Activated T-cell treated with anti-CD3 and anti-CD28 coated beads, Interleukin-2, amount 50 U/mL, for 72 hours (primary cell): Measurements from ENCODE around the gene FOXK1. TPM values are rescaled to one million over a fixed set of nuclear protein-coding genes. Genes with fewer than 3 reads are reported as not detected.
"Not testable (repeated sequence)": the region's sequence is repeated elsewhere in the genome, so short reads cannot be mapped to it uniquely, and the experiment has no call there.

Experiments used
- ATAC-seq, 2 donors: fragments of 150-1000 bp; cut with Tn5 transposase; replicated peaks in 1 of 2; 2 replicates each; pipeline ENCODE4 v1.10.0; 2021; ENCODE audit warnings: moderate library complexity in 2 of 2, mild to moderate bottlenecking in 1 of 2
- DNase-seq, 2 donors: peaks; one replicate each; pipeline ENCODE4 v3.0.0; 2021 to 2022; ENCODE audit warnings: mixed read lengths in 1 of 2
- H3K27ac Mint-ChIP-seq: one replicate; pipeline ENCODE4 v1.8.0; 2022; ENCODE audit warnings: mild to moderate bottlenecking, moderate library complexity, mixed read lengths
- H3K27me3 Mint-ChIP-seq: one replicate; pipeline ENCODE4 v1.8.0; 2022; ENCODE audit warnings: low read depth, mixed read lengths
- H3K36me3 Mint-ChIP-seq, 2 donors: one replicate each; pipeline ENCODE4 v1.8.0; 2022; ENCODE audit warnings: mixed read lengths in 2 of 2, mild to moderate bottlenecking in 1 of 2; ENCODE audit not compliant: insufficient read depth in 2 of 2
- H3K4me1 Mint-ChIP-seq: one replicate; pipeline ENCODE4 v1.8.0; 2022; ENCODE audit warnings: low read depth, mixed read lengths
- H3K4me3 Mint-ChIP-seq, 2 donors: one replicate each; pipeline ENCODE4 v1.8.0; 2022; ENCODE audit warnings: mild to moderate bottlenecking in 2 of 2, mixed read lengths in 2 of 2, moderate library complexity in 2 of 2
- H3K9me3 Mint-ChIP-seq, 2 donors: one replicate each; pipeline ENCODE4 v1.8.0; 2022; ENCODE audit warnings: mixed read lengths in 2 of 2
- total RNA-seq, 2 donors: library from RNA; stranded (reverse); gene quantifications; one replicate each; pipeline ENCODE4 v1.2.3, GENCODE V29; 2022

The FOXK1 gene
- total RNA-seq, 2 donors from 2014 or later = 38.6 to 41.0 TPM

DNA sequence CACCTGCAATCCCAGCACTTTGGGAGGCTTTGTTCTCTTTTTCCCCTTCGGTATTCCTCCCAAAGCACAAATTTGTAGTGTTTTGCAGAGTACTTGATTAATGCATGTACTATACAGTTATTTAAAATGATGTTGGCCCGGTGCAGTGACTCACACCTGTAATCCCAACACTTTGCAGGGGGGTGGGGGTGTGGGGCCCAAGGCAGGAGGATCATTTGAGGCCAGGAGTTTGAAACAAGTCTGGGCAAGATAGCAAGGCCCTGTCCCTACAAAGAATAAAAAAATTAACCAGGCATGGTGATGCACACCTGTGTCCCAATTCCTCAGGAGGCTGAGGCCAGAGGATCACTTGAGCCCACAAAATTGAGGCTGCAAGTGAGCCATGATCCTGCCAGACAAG, 26.8 kb upstream of the FOXK1 start:
- H3K4me3 Mint-ChIP-seq = no peak overlapping the region
- H3K36me3 Mint-ChIP-seq = peaks cover 7 to 13% of the 10 kb centered on the region in 2 donors
- H3K27ac Mint-ChIP-seq = no peak overlapping the region
- no peak for DNase-seq
- ATAC-seq = no peak
- H3K27me3 Mint-ChIP-seq = peaks cover 8% of the 10 kb centered on the region
- H3K9me3 Mint-ChIP-seq = peaks cover 8% of the 10 kb centered on the region in 2 donors
- H3K4me1 Mint-ChIP-seq = peaks cover 7% of the 10 kb centered on the region

DNA sequence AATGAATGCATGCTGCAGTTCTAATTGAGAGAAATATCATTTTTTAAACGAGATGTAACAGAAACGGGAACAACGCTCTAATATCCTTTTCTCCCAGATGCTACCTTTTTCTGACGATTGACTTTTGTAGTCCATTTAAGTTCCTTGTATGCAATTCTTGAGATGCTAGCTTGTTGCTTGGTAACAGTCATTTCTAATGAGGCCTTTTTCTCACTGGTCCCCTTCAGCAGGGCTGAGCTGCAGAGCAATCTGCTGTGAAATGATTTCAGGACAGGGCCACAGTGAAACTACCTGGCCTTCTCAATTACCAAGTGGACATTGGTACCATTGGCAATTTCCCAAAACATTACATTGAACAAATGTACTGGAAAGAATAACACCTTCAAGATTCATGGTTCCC, 26.2 kb upstream of the FOXK1 start:
- Mint-ChIP-seq H3K4me3 (no peak overlapping the region), H3K4me1 (peaks cover 7% of the 10 kb centered on the region), H3K27ac (no peak overlapping the region), H3K9me3 (peaks cover 9 to 11% of the 10 kb centered on the region in 2 donors), H3K36me3 (peaks cover 9 to 15% of the 10 kb centered on the region in 2 donors), H3K27me3 (peaks cover 8% of the 10 kb centered on the region)
- ATAC-seq = no peak
- DNase-seq = no peak

DNA sequence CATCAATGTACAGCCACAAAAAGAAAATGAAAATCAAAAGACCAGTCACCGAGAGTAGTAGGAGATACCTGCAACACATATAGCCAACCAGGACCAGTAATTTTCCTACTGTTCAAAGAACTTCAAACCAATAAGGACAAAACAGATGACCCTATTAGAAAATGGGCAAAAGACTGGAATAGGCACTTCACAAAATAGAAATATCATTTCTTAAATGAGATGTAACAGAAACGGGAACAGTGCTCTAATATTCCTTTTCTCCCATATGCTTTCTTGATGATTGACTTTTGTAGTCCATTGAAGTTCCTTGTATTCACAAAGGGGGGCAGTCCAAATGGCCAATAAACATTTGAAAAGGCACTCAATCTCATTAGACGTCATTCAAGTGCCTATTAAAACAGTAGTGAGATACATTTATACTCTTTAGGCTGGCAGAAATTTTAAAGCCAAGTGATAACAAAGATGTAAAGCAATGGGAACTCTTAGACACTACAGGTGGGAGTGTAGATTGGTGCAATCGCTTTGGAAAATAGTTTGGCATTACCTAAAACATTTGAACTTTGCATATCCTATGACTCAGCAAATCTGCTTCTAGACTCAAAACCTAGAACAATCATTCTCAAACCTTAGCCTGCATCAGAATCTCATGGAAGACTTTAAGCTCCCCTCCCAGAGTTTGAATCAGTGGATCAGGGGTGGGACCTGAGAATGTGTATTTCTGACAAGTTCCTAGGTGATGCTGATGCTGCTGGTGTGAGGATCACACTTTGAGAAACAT, 24.3 kb upstream of the FOXK1 start:
- Mint-ChIP-seq H3K27ac (no peak overlapping the region), H3K36me3 (peaks cover 9 to 15% of the 10 kb centered on the region in 2 donors), H3K4me1 (peaks cover 7% of the 10 kb centered on the region), H3K9me3 (peaks cover 9 to 11% of the 10 kb centered on the region in 2 donors), H3K4me3 (no peak overlapping the region), H3K27me3 (peaks cover 8% of the 10 kb centered on the region)
- ATAC-seq = no peak
- no peak for DNase-seq

DNA sequence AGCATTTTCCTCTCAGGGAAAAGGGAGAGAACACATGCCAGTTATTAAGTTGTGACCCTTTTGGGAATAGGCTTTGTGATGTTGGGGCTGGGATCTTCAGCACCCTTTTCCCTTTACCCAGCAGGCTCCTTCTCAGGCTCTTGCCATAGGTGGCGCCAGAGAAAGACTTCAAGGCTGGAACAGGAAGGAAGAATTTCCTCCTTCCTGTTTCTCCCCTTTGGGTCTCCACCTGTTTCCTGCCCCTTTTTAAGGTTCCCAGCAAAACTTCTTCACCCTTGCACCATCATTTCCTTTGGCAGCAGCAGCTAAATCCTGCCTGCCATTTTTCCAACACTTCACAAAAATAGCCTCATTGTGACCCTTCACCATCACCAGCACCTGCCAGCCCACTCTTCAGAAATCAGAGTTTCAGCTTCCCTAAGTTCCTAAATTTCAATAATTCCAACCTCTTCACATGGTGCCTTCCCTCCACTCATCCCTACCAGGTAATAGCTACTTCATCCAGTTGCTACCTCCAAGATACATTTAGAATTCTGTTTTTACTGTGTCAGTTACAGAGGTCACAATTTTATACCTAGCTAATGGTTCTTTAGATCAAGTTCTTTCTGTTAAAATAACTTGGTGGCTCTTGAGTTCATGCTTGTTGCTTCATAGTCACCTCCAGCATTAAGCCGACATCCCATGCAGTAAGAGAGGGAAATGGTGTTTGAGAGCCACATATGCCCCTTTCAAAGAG, 22.4 kb upstream of the FOXK1 start:
- Mint-ChIP-seq H3K36me3 (peaks cover 11 to 15% of the 10 kb centered on the region in 2 donors), H3K27ac (no peak overlapping the region), H3K4me3 (no peak overlapping the region), H3K9me3 (peaks cover 9 to 11% of the 10 kb centered on the region in 2 donors), H3K4me1 (peaks cover 7% of the 10 kb centered on the region), H3K27me3 (peaks cover 8% of the 10 kb centered on the region)
- ATAC-seq (no peak), DNase-seq (peak in 1 of 2 donors; percentile 7)

DNA sequence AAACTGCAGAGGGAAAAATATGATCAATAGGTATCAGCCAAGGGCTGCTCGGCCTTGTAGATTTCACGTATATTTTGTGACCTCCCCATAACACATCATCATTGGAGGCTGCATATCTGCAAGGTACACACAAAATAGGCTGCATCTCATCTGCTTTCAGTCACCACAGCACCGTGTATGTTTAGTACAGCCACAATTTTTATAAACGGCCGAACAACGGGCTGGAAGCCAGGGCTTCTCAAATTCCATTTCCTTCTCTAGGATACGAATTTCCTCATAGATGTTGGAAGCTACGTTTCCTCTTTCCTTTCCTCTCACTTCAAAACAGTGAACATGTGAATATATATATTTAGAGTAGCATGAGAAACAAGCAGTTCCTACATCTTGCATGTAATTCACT, 20.2 kb upstream of the FOXK1 start:
- no peaks in the 10 kb centered on the region for H3K27me3 Mint-ChIP-seq
- H3K36me3 Mint-ChIP-seq = peaks cover 8 to 11% of the 10 kb centered on the region in 2 donors
- ATAC-seq = no peak
- H3K27ac Mint-ChIP-seq = no peak overlapping the region
- DNase-seq = no peak
- peaks cover 7% of the 10 kb centered on the region for H3K4me1 Mint-ChIP-seq
- no peak overlapping the region for H3K4me3 Mint-ChIP-seq
- peaks cover 7 to 11% of the 10 kb centered on the region in 2 donors for H3K9me3 Mint-ChIP-seq

DNA sequence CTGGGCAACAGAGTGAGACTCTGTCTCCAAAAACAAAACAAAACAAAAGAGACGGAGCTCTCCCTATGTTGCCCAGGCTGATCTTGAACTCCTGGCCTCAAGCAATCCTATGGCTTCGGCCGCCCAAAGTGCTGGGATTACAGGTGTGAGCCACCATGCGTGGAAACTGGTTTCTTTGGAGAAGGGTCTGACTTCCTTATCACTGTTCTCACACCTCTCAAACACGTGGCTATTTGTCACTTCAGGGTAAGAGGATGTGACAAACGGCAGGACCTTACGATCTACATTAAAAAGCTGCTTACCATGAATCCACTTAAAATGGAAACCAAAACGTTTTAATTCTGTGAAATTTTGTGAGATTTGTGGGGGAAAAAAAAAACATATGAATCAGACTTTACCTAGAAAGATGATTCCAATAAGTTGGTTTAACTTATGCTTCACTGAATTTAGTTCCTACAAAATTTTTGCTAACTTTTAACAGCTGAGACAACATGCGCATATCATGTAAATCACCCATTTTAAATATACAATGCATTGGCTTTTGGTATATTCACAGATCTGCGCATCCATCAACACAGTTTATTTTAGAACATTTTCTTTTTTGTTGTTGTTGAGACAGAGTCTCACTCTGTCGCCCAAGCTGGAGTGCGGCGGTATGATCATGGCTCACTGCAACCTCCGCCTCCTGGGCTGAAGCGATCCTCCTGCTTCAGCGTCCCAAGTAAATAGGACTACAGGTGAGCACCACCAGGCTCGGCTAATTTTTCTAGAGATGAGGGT, 18.7 kb upstream of the FOXK1 start:
- peak; percentile 47 to 72 for ATAC-seq
- Mint-ChIP-seq H3K27ac (peak overlapping the region; percentile 33), H3K9me3 (peaks cover 7 to 11% of the 10 kb centered on the region in 2 donors), H3K27me3 (no peaks in the 10 kb centered on the region), H3K4me3 (no peak overlapping the region), H3K36me3 (peaks cover 8 to 11% of the 10 kb centered on the region in 2 donors), H3K4me1 (peaks cover 7% of the 10 kb centered on the region)
- DNase-seq = no peak

DNA sequence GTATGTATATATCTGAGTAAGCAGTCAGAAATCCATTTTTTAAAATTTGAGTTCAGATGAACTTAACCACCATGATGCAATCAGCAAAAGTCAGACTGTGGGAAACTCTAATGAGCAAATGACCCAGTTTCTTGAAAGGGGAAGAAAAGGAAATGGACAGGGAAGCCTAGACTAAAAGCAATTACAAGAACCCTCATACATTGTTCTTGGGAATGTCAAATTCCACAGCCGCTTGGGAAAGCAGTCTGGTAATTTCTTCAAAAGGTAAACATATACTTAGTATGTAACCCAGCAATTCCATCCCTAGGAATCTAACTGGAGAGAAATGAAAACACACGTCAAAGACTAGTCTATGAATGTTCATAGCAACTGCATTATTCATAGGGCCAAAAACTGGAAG, 16.4 kb upstream of the FOXK1 start:
- peak overlapping the region in 1 of 2 donors; percentile 9 for H3K4me3 Mint-ChIP-seq
- ATAC-seq = no peak
- H3K36me3 Mint-ChIP-seq = peaks cover 0 to 3% of the 10 kb centered on the region in 2 donors
- no peaks in the 10 kb centered on the region for H3K4me1 Mint-ChIP-seq
- DNase-seq = no peak
- no peaks in the 10 kb centered on the region for H3K27me3 Mint-ChIP-seq
- peak overlapping the region; percentile 8 for H3K27ac Mint-ChIP-seq
- H3K9me3 Mint-ChIP-seq = peaks cover 0 to under 1% of the 10 kb centered on the region in 2 donors

DNA sequence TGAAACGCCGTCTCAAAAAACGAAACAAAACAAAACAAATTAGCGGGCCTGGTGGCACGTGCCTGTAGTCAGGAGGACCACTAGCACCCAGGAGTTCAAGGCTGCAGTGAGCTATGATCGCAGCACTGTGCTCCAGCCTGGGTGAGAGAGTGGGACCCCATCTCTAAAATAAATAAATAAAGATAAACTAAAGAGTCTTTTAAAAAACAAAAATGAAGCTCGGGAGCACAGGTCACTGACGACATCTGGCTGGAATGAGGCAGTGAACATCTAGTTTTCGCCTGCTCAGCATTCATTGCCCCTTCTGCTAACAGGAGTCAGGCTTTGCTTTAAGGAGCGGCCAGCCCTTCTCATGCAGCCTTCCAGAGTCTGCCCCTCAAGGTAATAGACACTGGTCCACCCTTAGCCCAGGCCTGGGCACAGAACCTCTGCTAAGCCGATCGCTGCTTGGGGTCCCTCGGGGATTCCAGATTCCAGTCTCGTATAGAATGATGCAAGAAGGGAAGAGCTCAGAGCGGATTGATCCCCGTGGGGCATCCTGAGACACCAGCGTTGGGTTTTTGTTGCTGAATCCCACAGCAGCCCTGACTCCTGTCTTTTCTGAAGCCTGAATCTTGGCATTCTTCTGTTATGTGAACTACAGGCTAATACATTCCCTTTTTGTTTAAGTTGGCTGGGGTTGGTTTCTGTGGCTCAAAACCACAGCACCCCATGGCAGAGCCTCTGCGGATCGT, 14.2 kb upstream of the FOXK1 start:
- Mint-ChIP-seq H3K4me1 (no peaks in the 10 kb centered on the region), H3K36me3 (peaks cover 0 to 3% of the 10 kb centered on the region in 2 donors), H3K9me3 (no peaks in the 10 kb centered on the region), H3K4me3 (no peak overlapping the region), H3K27ac (no peak overlapping the region), H3K27me3 (peaks cover 5% of the 10 kb centered on the region)
- no peak for DNase-seq
- no peak for ATAC-seq

DNA sequence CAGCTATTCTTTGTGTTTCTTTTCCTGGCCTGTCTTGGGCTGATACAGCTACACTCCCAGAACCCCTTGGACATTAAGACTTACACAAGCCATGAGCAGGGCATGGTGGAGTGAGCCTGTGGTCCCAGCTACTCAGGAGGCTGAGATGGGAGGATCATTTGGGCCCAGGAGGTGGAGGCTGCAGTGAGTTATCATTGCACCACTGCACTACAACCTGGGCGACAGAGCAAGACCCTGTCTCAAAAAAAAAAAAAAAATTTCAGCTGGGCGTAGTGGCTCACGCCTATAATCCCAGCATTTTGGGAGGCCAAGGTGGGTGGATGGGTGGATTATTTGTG, 13.6 kb upstream of the FOXK1 start:
- H3K27me3 Mint-ChIP-seq = peaks cover 5% of the 10 kb centered on the region
- H3K27ac Mint-ChIP-seq = no peak overlapping the region
- H3K36me3 Mint-ChIP-seq = peaks cover 0 to 3% of the 10 kb centered on the region in 2 donors
- no peak overlapping the region for H3K4me3 Mint-ChIP-seq
- no peaks in the 10 kb centered on the region for H3K9me3 Mint-ChIP-seq
- H3K4me1 Mint-ChIP-seq = no peaks in the 10 kb centered on the region
- DNase-seq (no peak), ATAC-seq (no peak)

DNA sequence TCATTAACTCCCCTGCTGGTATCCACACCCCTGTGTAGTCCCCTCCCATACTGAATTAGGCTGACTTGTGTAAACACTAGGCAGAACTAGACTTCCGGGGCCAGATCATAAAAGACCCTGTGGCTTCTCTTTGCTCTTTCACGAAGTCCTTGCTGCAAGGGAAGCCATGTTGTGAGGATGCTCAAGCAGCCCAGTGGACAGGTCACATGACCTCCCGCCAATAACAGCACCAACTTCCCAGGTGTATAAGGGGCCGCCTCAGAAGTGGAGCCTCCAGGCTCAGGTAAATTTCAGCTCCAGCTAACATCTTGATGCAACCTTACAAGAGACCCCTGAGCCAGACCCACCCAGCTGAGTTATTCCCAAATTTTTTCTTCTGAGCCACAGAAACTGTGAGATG, 11.3 kb upstream of the FOXK1 start:
- H3K27ac Mint-ChIP-seq = no peak overlapping the region
- H3K4me1 Mint-ChIP-seq = no peaks in the 10 kb centered on the region
- ATAC-seq = no peak
- no peak overlapping the region for H3K4me3 Mint-ChIP-seq
- peaks cover 5% of the 10 kb centered on the region for H3K27me3 Mint-ChIP-seq
- no peaks in the 10 kb centered on the region for H3K36me3 Mint-ChIP-seq
- H3K9me3 Mint-ChIP-seq = no peaks in the 10 kb centered on the region
- no peak for DNase-seq

DNA sequence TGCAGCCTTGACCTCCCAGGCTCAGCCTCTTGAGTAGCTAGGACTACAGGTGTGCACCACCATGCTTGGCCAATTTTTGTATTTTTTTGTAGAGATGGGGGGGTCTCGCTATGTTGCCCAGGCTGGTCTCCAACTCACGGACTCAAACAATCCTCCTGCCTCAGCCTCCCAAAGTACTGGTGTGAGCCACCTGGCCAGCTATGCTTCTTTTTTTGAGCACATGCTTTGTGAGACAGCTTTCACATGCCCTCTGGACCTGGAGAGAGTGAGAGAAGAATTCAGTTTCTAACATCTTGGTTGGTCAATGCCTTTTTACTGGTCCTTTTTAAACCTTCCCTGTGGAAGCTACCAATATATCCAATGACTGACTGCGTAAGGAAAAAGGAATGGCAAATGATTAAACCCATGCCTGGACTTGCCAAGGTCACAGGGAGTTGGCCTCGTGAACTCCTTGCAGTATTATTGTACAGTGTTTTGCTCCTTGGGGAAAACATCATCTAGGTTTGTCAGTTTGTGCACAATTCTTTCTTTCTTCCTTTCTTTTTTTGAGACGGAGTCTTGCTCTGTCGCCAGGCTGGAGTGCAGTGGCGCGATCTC, 6.2 kb upstream of the FOXK1 start:
- H3K27ac Mint-ChIP-seq = no peak overlapping the region
- no peak overlapping the region for H3K4me3 Mint-ChIP-seq
- no peak for ATAC-seq
- no peaks in the 10 kb centered on the region for H3K4me1 Mint-ChIP-seq
- no peaks in the 10 kb centered on the region for H3K9me3 Mint-ChIP-seq
- H3K36me3 Mint-ChIP-seq = no peaks in the 10 kb centered on the region
- no peak for DNase-seq
- H3K27me3 Mint-ChIP-seq = peaks cover 5% of the 10 kb centered on the region

DNA sequence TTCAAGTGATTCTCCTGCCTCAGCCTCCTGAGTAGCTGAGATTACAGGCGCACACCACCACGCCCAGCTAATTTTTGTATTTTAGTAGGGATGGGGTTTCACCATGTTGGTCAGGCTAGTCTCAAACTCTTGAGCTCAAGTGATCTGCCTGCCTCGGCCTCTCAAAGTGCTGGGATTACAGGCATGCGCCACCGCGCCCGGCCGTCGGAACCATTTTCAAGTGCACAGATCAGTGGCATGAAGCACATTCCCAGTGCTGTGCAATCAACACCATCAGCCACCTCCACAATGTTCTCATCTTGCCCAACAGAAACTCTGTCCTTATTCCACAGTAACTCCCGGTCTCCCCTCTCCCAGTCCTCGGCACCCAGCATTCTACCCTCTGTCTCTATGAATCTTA, 4.6 kb upstream of the FOXK1 start:
- H3K36me3 Mint-ChIP-seq, ATAC-seq, H3K4me1 Mint-ChIP-seq, H3K9me3 Mint-ChIP-seq, H3K4me3 Mint-ChIP-seq, DNase-seq, H3K27me3 Mint-ChIP-seq, H3K27ac Mint-ChIP-seq: not testable (repeated sequence)
